ENCODE measurements around the gene ALS2.

Gene ALS2

GRCh38 chr2:201785135-201785534 lies 4.4 kb upstream of the ALS2 start:
- TF ChIP-seq, protein P1, sequence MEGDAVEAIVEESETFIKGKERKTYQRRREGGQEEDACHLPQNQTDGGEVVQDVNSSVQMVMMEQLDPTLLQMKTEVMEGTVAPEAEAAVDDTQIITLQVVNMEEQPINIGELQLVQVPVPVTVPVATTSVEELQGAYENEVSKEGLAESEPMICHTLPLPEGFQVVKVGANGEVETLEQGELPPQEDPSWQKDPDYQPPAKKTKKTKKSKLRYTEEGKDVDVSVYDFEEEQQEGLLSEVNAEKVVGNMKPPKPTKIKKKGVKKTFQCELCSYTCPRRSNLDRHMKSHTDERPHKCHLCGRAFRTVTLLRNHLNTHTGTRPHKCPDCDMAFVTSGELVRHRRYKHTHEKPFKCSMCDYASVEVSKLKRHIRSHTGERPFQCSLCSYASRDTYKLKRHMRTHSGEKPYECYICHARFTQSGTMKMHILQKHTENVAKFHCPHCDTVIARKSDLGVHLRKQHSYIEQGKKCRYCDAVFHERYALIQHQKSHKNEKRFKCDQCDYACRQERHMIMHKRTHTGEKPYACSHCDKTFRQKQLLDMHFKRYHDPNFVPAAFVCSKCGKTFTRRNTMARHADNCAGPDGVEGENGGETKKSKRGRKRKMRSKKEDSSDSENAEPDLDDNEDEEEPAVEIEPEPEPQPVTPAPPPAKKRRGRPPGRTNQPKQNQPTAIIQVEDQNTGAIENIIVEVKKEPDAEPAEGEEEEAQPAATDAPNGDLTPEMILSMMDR (IDR thresholded peaks at IDR 0.05; ENCODE audit: low read depth, low read length, missing control alignments) = no peak
- H3K4me3 ChIP-seq (replicated peaks; ENCODE audit: low read depth, low read length) = no peak overlapping the region
- no peak for DNase-seq (ENCODE audit: extremely low read depth, low read depth)

- TF ChIP-seq, protein P1 (IDR thresholded peaks at IDR 0.05; ENCODE audit: low read depth, low read length, missing control alignments) = no peak
- no peak for DNase-seq (ENCODE audit: extremely low read depth, low read depth)
- no peak overlapping the region for H3K4me3 ChIP-seq (replicated peaks; ENCODE audit: low read depth, low read length)
Observed at GRCh38 chr2:201784563-201784962, 3.8 kb upstream of the ALS2 start.

DNA sequence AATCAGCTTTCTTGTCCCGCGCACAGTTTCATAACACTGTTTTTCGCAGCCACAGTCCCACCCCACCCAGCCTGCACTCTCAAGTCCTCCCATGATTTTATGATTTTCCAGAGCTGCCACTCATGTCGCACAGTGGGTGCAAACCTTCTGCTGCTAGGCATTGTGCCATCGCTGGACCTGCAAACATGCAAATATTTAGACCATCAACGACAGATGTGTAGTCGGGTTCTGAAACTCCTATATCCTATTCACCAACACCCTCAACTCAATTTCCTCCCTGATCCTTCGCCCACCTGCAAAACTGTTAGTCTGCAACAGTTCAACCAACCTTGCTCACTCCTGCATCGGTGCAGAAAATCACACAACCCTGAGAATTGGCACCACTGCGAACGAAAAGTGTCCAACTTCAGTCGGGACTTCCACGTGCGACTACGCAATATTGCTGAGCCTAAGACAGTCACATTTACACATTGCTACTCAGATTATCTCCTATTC lies 871 bp upstream of the ALS2 start:
- no peak for DNase-seq (ENCODE audit: extremely low read depth, low read depth)
- TF ChIP-seq, protein P1 (IDR thresholded peaks at IDR 0.05; ENCODE audit: low read depth, low read length, missing control alignments) = no peak
- H3K4me3 ChIP-seq (replicated peaks; ENCODE audit: low read depth, low read length) = peak overlapping the region; percentile 89

DNA sequence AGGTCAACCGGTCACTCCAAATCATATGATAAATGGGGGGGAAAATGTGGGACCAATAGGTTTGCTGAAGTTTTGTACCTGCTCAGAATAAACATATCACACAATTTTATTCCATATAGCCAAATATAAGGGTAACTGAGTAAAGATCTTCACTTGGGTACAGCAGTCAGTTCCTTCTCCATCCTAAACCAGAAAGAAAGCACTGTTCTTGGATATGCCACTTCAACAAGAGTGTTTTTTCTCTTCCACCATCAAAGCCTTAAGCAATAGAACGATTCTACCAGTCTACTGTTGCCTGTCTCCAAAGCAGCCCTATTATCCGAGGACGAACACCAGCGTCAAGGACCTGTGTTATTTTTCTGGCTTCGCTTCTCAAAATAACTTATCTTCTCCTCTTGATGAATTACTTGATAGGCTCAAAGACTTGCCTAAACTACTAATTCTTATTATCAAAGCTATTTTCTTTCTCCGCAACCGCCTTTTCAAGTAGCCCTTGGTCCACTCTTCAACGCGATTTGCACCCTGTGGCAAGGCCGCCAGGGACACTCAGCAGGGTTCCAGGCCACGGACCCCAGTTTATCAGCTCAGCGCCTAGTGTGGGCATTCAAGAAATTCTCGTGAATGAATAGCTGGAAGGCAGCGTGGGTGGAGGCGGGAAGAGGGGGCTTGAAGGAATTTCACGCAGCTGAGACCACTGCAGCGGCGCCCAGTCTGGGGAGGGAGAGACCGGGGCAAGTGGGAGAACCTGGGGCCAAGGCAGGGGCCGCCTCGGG lies 646 bp downstream of the ALS2 start:
- TF ChIP-seq, protein P1 (IDR thresholded peaks at IDR 0.05; ENCODE audit: low read depth, low read length, missing control alignments) = no peak
- H3K4me3 ChIP-seq (replicated peaks; ENCODE audit: low read depth, low read length) = peak overlapping the region; percentile 89
- no peak for DNase-seq (ENCODE audit: extremely low read depth, low read depth)

DNA sequence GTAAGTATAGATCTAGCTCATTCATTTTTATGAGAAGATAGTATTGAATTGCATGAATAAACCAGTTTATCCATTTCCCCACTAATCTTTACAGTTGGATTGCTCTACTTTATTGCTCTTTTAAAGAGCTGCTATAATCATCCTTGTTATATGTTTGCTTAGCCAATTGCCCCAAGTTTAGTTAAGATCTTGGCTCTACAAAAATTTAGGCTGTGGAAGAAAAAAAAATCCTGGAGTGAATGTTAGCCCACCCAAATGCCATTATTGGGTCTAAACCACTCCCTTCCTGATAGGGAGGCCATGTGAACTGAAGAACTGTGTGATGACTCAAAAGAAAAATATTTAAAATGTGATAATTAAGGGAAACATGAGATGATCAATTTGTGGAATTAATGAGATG lies 2.9 kb downstream of the ALS2 start:
- no peak for DNase-seq (ENCODE audit: extremely low read depth, low read depth)
- peak overlapping the region; percentile 89; the same call in 1 of the 2 replicates for H3K4me3 ChIP-seq (replicated peaks; ENCODE audit: low read depth, low read length)
- TF ChIP-seq, protein P1 (IDR thresholded peaks at IDR 0.05; ENCODE audit: low read depth, low read length, missing control alignments) = no peak

GRCh38 chr2:201777043-201777442 lies 3.7 kb downstream of the ALS2 start:
- DNase-seq (ENCODE audit: extremely low read depth, low read depth) = no peak
- TF ChIP-seq, protein P1 (IDR thresholded peaks at IDR 0.05; ENCODE audit: low read depth, low read length, missing control alignments) = no peak
- H3K4me3 ChIP-seq (replicated peaks; ENCODE audit: low read depth, low read length) = no peak overlapping the region

All from HFF-Myc (cell line).